Fibroblast of lung (primary cell): ENCODE measurements around the gene PRKAR1B.

Experiments used
- CTCF ChIP-seq, 2 donors: IDR thresholded peaks in 1 of 2; conservative IDR thresholded peaks in 1 of 2; 1 replicate in 1 of 2; 2 replicates in 1 of 2; pipeline ENCODE4 v1.5.1; 2011 to 2012; ENCODE audit warnings: low read length in 2 of 2, control low read depth in 1 of 2, inconsistent platforms in 1 of 2, low read depth in 1 of 2, mild to moderate bottlenecking in 1 of 2
- EZH2 ChIP-seq: IDR thresholded peaks from 2 replicates; pipeline ENCODE4 v1.5.1; 2012; ENCODE audit warnings: low read length, control low read depth, mild to moderate bottlenecking; ENCODE audit errors: missing control alignments

- no peak for TF ChIP-seq CTCF (conservative IDR thresholded peaks at IDR 0.05 in 1 of 2, IDR thresholded peaks at IDR 0.05 in 1 of 2; ENCODE audit: low read depth in 1 of 2, low read length in 2 of 2)
- TF ChIP-seq EZH2: no peak
Observed at GRCh38 chr7:699476-700170, 27.5 kb downstream of the PRKAR1B start.
